Measurements from ENCODE around the gene PSEN2. TPM values are rescaled to one million over a fixed set of nuclear protein-coding genes. Genes with fewer than 3 reads are reported as not detected.

The PSEN2 gene
- total RNA-seq, 1 experiment from 2014 or later: 37.5 TPM

DNA sequence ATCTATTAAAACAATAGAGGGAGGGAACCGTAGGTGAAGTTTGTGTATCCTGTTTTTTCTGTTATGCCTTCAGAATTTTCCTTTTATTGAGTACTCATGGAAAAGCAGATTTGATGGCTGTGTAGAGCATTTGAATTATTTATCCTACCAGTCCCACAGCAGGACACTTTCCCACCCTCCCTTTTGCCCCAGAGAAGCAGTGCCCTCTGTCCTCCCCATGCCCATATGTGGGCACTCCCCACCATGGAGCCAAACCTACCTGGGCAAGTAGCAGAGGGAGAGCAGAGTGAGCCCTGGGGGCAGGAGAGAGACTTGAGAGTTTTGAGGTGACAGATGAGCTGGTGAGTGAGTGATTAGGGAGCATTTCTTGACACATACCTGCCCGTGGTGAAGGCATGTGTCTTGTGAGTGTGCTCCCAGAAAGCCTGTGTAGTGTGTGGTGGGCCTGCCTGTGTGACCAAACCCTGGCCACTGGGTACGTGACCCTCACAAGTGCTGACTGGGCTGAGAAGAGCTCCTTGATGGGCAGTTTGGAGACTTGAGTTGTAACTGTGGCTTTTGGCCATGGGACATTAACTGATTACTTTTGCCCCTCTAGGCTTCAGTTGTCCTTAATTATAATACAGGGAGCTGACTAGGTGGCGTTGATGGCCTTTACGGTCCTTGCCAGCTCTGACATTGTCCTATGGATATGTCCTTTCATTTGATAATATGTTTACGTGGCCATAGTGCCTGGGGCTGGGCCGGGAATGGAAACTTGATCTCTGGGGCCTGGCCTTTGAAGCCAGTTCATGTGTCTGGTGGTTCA, 3.6 kb downstream of the PSEN2 start:
- no peak overlapping the region for H3K4me3 Mint-ChIP-seq (ENCODE audit: unreplicated experiment)
- no peaks in the 10 kb centered on the region for H3K9me3 ChIP-seq
- H3K4me1 Mint-ChIP-seq (ENCODE audit: low read depth, unreplicated experiment): peaks cover 7% of the 10 kb centered on the region
- H3K9me3 Mint-ChIP-seq (ENCODE audit: unreplicated experiment): no peaks in the 10 kb centered on the region
- H3K4me1 ChIP-seq: no peaks in the 10 kb centered on the region
- no peak for DNase-seq
- no peak for TF ChIP-seq CTCF (IDR thresholded peaks at IDR 0.05; ENCODE audit: insufficient read depth in 1 of 2, low read depth in 1 of 2, low read length in 1 of 2, severe bottlenecking in 1 of 2, unreplicated experiment in 1 of 2)
- H3K27me3 Mint-ChIP-seq (ENCODE audit: insufficient read depth, unreplicated experiment): no peaks in the 10 kb centered on the region
- no peaks in the 10 kb centered on the region for H3K36me3 ChIP-seq (ENCODE audit: control insufficient read depth, insufficient read depth, low read length)
- H3K27me3 ChIP-seq (replicated peaks; ENCODE audit: control insufficient read depth, insufficient read depth, low read length): no peaks in the 10 kb centered on the region
- H3K27ac Mint-ChIP-seq (ENCODE audit: unreplicated experiment): no peak overlapping the region
- CTCF ChIA-PET: no interaction called here
- POLR2A ChIA-PET: no interaction called here
- BruUV-seq (replicated peaks): no TSS peak
- peaks cover 19% of the 10 kb centered on the region for H3K36me3 Mint-ChIP-seq (ENCODE audit: insufficient read depth, unreplicated experiment)
- H3K4me3 ChIP-seq (ENCODE audit: low read depth, low read length): no peak overlapping the region
- intact Hi-C loops (cut with micrococcal nuclease; ENCODE audit: unreplicated experiment): loop anchor here (5.0 kb wide), 1 partner anchor 68 kb away; the partner anchor contains the start of gene COQ8A

GRCh38 chr1:226874579-226875425, 4.4 kb downstream of the PSEN2 start:
- Mint-ChIP-seq H3K27me3 (ENCODE audit: insufficient read depth, unreplicated experiment) (no peaks in the 10 kb centered on the region), H3K27ac (ENCODE audit: unreplicated experiment) (no peak overlapping the region), H3K36me3 (ENCODE audit: insufficient read depth, unreplicated experiment) (peaks cover 19% of the 10 kb centered on the region), H3K4me1 (ENCODE audit: low read depth, unreplicated experiment) (peaks cover 7% of the 10 kb centered on the region), H3K4me3 (ENCODE audit: unreplicated experiment) (no peak overlapping the region), H3K9me3 (ENCODE audit: unreplicated experiment) (no peaks in the 10 kb centered on the region)
- Histone ChIP-seq H3K9me3 (no peaks in the 10 kb centered on the region), H3K36me3 (ENCODE audit: control insufficient read depth, insufficient read depth, low read length) (no peaks in the 10 kb centered on the region), H3K4me1 (no peaks in the 10 kb centered on the region), H3K27me3 (replicated peaks; ENCODE audit: control insufficient read depth, insufficient read depth, low read length) (no peaks in the 10 kb centered on the region), H3K4me3 (ENCODE audit: low read depth, low read length) (no peak overlapping the region)
- ChIA-PET CTCF (no interaction called here), POLR2A (interaction anchor here (0.6 kb wide), 1 partner anchor 55 kb away, joined by 3 read pairs; no protein-coding TSS in a partner anchor)
- no peak for TF ChIP-seq CTCF (IDR thresholded peaks at IDR 0.05; ENCODE audit: insufficient read depth in 1 of 2, low read depth in 1 of 2, low read length in 1 of 2, severe bottlenecking in 1 of 2, unreplicated experiment in 1 of 2)
- no peak for DNase-seq
- intact Hi-C loops (cut with micrococcal nuclease; ENCODE audit: unreplicated experiment): loop anchor here (5.0 kb wide), 1 partner anchor 67 kb away; the partner anchor contains the start of gene COQ8A
- BruUV-seq (replicated peaks): no TSS peak

- no peak for TF ChIP-seq CTCF (IDR thresholded peaks at IDR 0.05; ENCODE audit: insufficient read depth in 1 of 2, low read depth in 1 of 2, low read length in 1 of 2, severe bottlenecking in 1 of 2, unreplicated experiment in 1 of 2)
- no peak overlapping the region for H3K27ac Mint-ChIP-seq (ENCODE audit: unreplicated experiment)
- ChIA-PET POLR2A (no interaction called here), CTCF (no interaction called here)
- no peaks in the 10 kb centered on the region for H3K27me3 ChIP-seq (replicated peaks; ENCODE audit: control insufficient read depth, insufficient read depth, low read length)
- H3K4me3 Mint-ChIP-seq (ENCODE audit: unreplicated experiment): no peak overlapping the region
- H3K4me1 Mint-ChIP-seq (ENCODE audit: low read depth, unreplicated experiment): peaks cover 7% of the 10 kb centered on the region
- no peak for DNase-seq
- peaks cover 16% of the 10 kb centered on the region for H3K36me3 Mint-ChIP-seq (ENCODE audit: insufficient read depth, unreplicated experiment)
- no peaks in the 10 kb centered on the region for H3K27me3 Mint-ChIP-seq (ENCODE audit: insufficient read depth, unreplicated experiment)
- intact Hi-C loops (cut with micrococcal nuclease; ENCODE audit: unreplicated experiment): no loop called here
- no TSS peak for BruUV-seq (replicated peaks)
- H3K4me1 ChIP-seq: no peaks in the 10 kb centered on the region
- H3K9me3 Mint-ChIP-seq (ENCODE audit: unreplicated experiment): no peaks in the 10 kb centered on the region
- H3K36me3 ChIP-seq (ENCODE audit: control insufficient read depth, insufficient read depth, low read length): no peaks in the 10 kb centered on the region
- H3K4me3 ChIP-seq (ENCODE audit: low read depth, low read length): no peak overlapping the region
- H3K9me3 ChIP-seq: no peaks in the 10 kb centered on the region
Observed at GRCh38 chr1:226875641-226876295, 5.4 kb downstream of the PSEN2 start.

Measured in Caco-2 (cell line).